HEK293 (cell line): ENCODE data around the gene KBTBD3.

ENCODE experiments used
- CTCF ChIA-PET: fragments of 350-600 bp; formaldehyde crosslinking; extraction: SDS; loops from one replicate; lab custom pipeline; 2021; ENCODE audit warnings: antibody characterized with exemption; lab: Yijun Ruan, JAX
- POLR2A ChIA-PET: fragments of 300-600 bp; formaldehyde crosslinking; extraction: SDS; loops from one replicate; lab custom pipeline; 2020; ENCODE audit warnings: antibody characterized with exemption, inconsistent platforms; lab: Yijun Ruan, JAX
- H3K27ac ChIP-seq: fragments of 200-500 bp; sonication (Bioruptor generic); 2 replicates; pipeline ENCODE4 v1.5.1; 2014; ENCODE audit warnings: low read depth, low read length, control low read depth, inconsistent platforms; ENCODE audit errors: extremely low read depth
- H3K36me3 ChIP-seq, 2 experiments: fragments of 200-500 bp in 1 of 2; sonication (Bioruptor generic) in 1 of 2; 1 replicate in 1 of 2; 2 replicates in 1 of 2; pipeline ENCODE4 v1.5.1; 2014 to 2017; ENCODE audit warnings: inconsistent platforms in 2 of 2, low read length in 2 of 2; ENCODE audit not compliant: control insufficient read depth in 2 of 2, insufficient read depth in 1 of 2
- H3K4me1 ChIP-seq: fragments of 200-500 bp; sonication (Bioruptor generic); 2 replicates; pipeline ENCODE4 v1.5.1; 2014; ENCODE audit warnings: mild to moderate bottlenecking, low read length, inconsistent platforms; ENCODE audit not compliant: control insufficient read depth, insufficient read depth
- H3K4me3 ChIP-seq: 2 replicates; pipeline ENCODE4 v1.5.1; 2011; ENCODE audit warnings: low read depth, mild to moderate bottlenecking, control low read depth, low read length, moderate library complexity
- H3K9me3 ChIP-seq: fragments of 200-500 bp; sonication (Bioruptor generic); 2 replicates; pipeline ENCODE4 v1.5.1; 2014; ENCODE audit warnings: low read depth, low read length, inconsistent platforms; ENCODE audit not compliant: control insufficient read depth, insufficient read depth
- EGR2 ChIP-seq: fragments of 450-650 bp; formaldehyde crosslinking; IDR thresholded peaks from 2 replicates; pipeline ENCODE4 v1.5.1; 2016; ENCODE audit warnings: low read depth, missing biosample characterization, missing genetic modification characterization
- SCRT1 ChIP-seq: fragments of 450-650 bp; formaldehyde crosslinking; IDR thresholded peaks from 2 replicates; pipeline ENCODE4 v1.5.1; 2016; ENCODE audit warnings: missing biosample characterization, missing genetic modification characterization, borderline replicate concordance
- YY2 ChIP-seq: fragments of 450-650 bp; formaldehyde crosslinking; IDR thresholded peaks from 2 replicates; pipeline ENCODE4 v1.5.1; 2016; ENCODE audit warnings: missing biosample characterization, missing genetic modification characterization
- ZBTB20 ChIP-seq: fragments of 450-650 bp; formaldehyde crosslinking; IDR thresholded peaks from 2 replicates; pipeline ENCODE4 v1.5.1; 2016; ENCODE audit warnings: missing biosample characterization, missing genetic modification characterization
- ZBTB21 ChIP-seq: fragments of 450-650 bp; formaldehyde crosslinking; IDR thresholded peaks from 2 replicates; pipeline ENCODE4 v1.5.1; 2017; ENCODE audit warnings: missing biosample characterization, missing genetic modification characterization
- ZBTB8A ChIP-seq: fragments of 450-650 bp; formaldehyde crosslinking; IDR thresholded peaks from 2 replicates; pipeline ENCODE4 v1.5.1; 2016; ENCODE audit warnings: missing biosample characterization, missing genetic modification characterization
- ZNF146 ChIP-seq: fragments of 450-650 bp; formaldehyde crosslinking; IDR thresholded peaks from 2 replicates; pipeline ENCODE4 v1.5.1; 2016; ENCODE audit warnings: missing biosample characterization, missing genetic modification characterization
- ZNF19 ChIP-seq: fragments of 450-650 bp; formaldehyde crosslinking; IDR thresholded peaks from 2 replicates; pipeline ENCODE4; 2016; ENCODE audit warnings: missing biosample characterization, missing genetic modification characterization, low read depth
- ZNF274 ChIP-seq, 2 experiments: fragments of 200-500 bp in 1 of 2; fragments of 450-650 bp in 1 of 2; sonication (Bioruptor generic) in 1 of 2; formaldehyde crosslinking in 1 of 2; IDR thresholded peaks; 2 replicates each; pipeline versions ENCODE4 v1.5.1 to v1.6.1; 2014 to 2016; ENCODE audit warnings: borderline replicate concordance in 1 of 2, inconsistent platforms in 1 of 2, low read length in 1 of 2, missing biosample characterization in 1 of 2, missing genetic modification characterization in 1 of 2
- ZNF311 ChIP-seq: fragments of 450-650 bp; formaldehyde crosslinking; IDR thresholded peaks from 2 replicates; pipeline ENCODE4 v1.5.1; 2017; ENCODE audit warnings: missing biosample characterization, missing genetic modification characterization, borderline replicate concordance
- ZNF324 ChIP-seq: fragments of 450-650 bp; formaldehyde crosslinking; IDR thresholded peaks from 2 replicates; pipeline ENCODE4 v1.5.1; 2016; ENCODE audit warnings: missing biosample characterization, missing genetic modification characterization
- ZNF37A ChIP-seq: fragments of 450-650 bp; IDR thresholded peaks from 2 replicates; pipeline ENCODE4 v1.5.1; 2018; ENCODE audit warnings: missing biosample characterization, missing genetic modification characterization
- ZNF426 ChIP-seq: fragments of 450-650 bp; formaldehyde crosslinking; IDR thresholded peaks from 2 replicates; pipeline ENCODE4 v1.5.1; 2017; ENCODE audit warnings: missing biosample characterization, missing genetic modification characterization, mild to moderate bottlenecking, inconsistent platforms, moderate library complexity
- ZNF792 ChIP-seq: fragments of 450-650 bp; formaldehyde crosslinking; IDR thresholded peaks from 2 replicates; pipeline ENCODE4 v1.5.1; 2016; ENCODE audit warnings: missing biosample characterization, missing genetic modification characterization
- ZSCAN16 ChIP-seq: fragments of 450-650 bp; formaldehyde crosslinking; IDR thresholded peaks from 2 replicates; pipeline ENCODE4 v1.5.1; 2016; ENCODE audit warnings: missing biosample characterization, missing genetic modification characterization
- TF ChIP-seq, protein P1 (sequence below): sonication (generic); formaldehyde crosslinking; IDR thresholded peaks from 2 replicates; pipeline ENCODE4 v1.8.1; 2022; ENCODE audit warnings: mild to moderate bottlenecking, moderate library complexity, missing genetic modification reagents
- TF ChIP-seq, protein P2 (sequence below): fragments of 450-650 bp; formaldehyde crosslinking; IDR thresholded peaks from 2 replicates; pipeline ENCODE4 v1.5.0; 2017; ENCODE audit warnings: missing biosample characterization, missing genetic modification characterization, borderline replicate concordance
- TF ChIP-seq, protein P3 (sequence below): fragments of 450-650 bp; formaldehyde crosslinking; IDR thresholded peaks from 2 replicates; pipeline ENCODE4 v1.5.1; 2016; ENCODE audit warnings: missing biosample characterization, missing genetic modification characterization, borderline replicate concordance
- TF ChIP-seq, protein P4 (sequence below): fragments of 450-650 bp; formaldehyde crosslinking; IDR thresholded peaks from 2 replicates; pipeline ENCODE4 v1.5.1; 2017; ENCODE audit warnings: missing biosample characterization, missing genetic modification characterization

Gene KBTBD3

DNA sequence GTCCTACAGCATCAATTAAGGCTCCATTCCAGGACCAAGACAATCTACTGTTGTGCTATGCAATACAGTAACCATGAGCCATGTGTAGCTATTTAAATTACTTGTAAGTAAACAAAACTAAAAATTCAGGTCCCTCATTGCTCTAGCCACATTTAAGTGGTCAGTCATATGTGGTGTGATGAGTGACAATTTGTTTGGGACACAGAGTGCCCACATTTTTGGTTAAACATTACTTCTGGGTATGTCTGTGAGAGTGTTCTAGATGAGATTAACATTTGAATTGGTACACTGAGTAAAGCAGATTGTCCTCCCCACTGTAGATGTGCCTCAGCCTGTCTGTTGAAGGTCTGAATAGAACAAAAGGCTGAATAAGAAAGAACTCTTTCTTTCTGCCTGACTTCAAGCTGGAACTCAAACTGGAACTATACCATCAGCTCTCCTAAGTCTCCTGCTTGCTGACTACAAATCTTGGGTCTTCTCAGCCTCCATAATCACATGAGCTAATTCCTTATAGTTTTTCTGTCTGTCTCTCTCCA is 15.8 kb downstream of the KBTBD3 start:
- Histone ChIP-seq H3K4me1 (no peaks in the 10 kb centered on the region), H3K27ac (no peak overlapping the region), H3K36me3 (no peaks in the 10 kb centered on the region), H3K4me3 (no peak overlapping the region), H3K9me3 (no peaks in the 10 kb centered on the region)
- ChIA-PET POLR2A (no interaction called here), CTCF (interaction anchor here (0.7 kb wide), 1 partner anchor 806 kb away, joined by 3 read pairs; no protein-coding TSS in a partner anchor)
- TF ChIP-seq SCRT1 (tag by site-specific recombination): no peak
- TF ChIP-seq YY2 (tag by site-specific recombination): no peak
- no peak for TF ChIP-seq ZNF274 (IDR thresholded peaks at IDR 0.05; ENCODE audit: low read length)
- TF ChIP-seq ZNF274 (tag by site-specific recombination; IDR thresholded peaks at IDR 0.05; ENCODE audit: borderline replicate concordance): no peak
- TF ChIP-seq ZNF311: no peak
- no peak for TF ChIP-seq ZNF19
- no peak for TF ChIP-seq ZBTB8A
- no peak for TF ChIP-seq ZNF324 (tag by site-specific recombination)
- TF ChIP-seq, protein P1, sequence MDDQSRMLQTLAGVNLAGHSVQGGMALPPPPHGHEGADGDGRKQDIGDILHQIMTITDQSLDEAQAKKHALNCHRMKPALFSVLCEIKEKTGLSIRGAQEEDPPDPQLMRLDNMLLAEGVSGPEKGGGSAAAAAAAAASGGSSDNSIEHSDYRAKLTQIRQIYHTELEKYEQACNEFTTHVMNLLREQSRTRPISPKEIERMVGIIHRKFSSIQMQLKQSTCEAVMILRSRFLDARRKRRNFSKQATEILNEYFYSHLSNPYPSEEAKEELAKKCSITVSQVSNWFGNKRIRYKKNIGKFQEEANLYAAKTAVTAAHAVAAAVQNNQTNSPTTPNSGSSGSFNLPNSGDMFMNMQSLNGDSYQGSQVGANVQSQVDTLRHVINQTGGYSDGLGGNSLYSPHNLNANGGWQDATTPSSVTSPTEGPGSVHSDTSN (CRISPR knock-in tag): no peak
- no peak for TF ChIP-seq ZBTB21
- TF ChIP-seq, protein P2, sequence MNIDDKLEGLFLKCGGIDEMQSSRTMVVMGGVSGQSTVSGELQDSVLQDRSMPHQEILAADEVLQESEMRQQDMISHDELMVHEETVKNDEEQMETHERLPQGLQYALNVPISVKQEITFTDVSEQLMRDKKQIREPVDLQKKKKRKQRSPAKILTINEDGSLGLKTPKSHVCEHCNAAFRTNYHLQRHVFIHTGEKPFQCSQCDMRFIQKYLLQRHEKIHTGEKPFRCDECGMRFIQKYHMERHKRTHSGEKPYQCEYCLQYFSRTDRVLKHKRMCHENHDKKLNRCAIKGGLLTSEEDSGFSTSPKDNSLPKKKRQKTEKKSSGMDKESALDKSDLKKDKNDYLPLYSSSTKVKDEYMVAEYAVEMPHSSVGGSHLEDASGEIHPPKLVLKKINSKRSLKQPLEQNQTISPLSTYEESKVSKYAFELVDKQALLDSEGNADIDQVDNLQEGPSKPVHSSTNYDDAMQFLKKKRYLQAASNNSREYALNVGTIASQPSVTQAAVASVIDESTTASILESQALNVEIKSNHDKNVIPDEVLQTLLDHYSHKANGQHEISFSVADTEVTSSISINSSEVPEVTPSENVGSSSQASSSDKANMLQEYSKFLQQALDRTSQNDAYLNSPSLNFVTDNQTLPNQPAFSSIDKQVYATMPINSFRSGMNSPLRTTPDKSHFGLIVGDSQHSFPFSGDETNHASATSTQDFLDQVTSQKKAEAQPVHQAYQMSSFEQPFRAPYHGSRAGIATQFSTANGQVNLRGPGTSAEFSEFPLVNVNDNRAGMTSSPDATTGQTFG: no peak
- no peak for TF ChIP-seq ZNF37A (tag by site-specific recombination)
- TF ChIP-seq ZNF426 (tag by site-specific recombination): no peak
- no peak for TF ChIP-seq ZBTB20 (tag by site-specific recombination)
- no peak for TF ChIP-seq ZNF792 (tag by site-specific recombination)
- TF ChIP-seq, protein P3, sequence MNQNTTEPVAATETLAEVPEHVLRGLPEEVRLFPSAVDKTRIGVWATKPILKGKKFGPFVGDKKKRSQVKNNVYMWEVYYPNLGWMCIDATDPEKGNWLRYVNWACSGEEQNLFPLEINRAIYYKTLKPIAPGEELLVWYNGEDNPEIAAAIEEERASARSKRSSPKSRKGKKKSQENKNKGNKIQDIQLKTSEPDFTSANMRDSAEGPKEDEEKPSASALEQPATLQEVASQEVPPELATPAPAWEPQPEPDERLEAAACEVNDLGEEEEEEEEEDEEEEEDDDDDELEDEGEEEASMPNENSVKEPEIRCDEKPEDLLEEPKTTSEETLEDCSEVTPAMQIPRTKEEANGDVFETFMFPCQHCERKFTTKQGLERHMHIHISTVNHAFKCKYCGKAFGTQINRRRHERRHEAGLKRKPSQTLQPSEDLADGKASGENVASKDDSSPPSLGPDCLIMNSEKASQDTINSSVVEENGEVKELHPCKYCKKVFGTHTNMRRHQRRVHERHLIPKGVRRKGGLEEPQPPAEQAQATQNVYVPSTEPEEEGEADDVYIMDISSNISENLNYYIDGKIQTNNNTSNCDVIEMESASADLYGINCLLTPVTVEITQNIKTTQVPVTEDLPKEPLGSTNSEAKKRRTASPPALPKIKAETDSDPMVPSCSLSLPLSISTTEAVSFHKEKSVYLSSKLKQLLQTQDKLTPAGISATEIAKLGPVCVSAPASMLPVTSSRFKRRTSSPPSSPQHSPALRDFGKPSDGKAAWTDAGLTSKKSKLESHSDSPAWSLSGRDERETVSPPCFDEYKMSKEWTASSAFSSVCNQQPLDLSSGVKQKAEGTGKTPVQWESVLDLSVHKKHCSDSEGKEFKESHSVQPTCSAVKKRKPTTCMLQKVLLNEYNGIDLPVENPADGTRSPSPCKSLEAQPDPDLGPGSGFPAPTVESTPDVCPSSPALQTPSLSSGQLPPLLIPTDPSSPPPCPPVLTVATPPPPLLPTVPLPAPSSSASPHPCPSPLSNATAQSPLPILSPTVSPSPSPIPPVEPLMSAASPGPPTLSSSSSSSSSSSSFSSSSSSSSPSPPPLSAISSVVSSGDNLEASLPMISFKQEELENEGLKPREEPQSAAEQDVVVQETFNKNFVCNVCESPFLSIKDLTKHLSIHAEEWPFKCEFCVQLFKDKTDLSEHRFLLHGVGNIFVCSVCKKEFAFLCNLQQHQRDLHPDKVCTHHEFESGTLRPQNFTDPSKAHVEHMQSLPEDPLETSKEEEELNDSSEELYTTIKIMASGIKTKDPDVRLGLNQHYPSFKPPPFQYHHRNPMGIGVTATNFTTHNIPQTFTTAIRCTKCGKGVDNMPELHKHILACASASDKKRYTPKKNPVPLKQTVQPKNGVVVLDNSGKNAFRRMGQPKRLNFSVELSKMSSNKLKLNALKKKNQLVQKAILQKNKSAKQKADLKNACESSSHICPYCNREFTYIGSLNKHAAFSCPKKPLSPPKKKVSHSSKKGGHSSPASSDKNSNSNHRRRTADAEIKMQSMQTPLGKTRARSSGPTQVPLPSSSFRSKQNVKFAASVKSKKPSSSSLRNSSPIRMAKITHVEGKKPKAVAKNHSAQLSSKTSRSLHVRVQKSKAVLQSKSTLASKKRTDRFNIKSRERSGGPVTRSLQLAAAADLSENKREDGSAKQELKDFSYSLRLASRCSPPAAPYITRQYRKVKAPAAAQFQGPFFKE: no peak
- TF ChIP-seq ZNF146 (tag by site-specific recombination): no peak
- no peak for TF ChIP-seq EGR2 (tag by site-specific recombination)
- TF ChIP-seq, protein P4, sequence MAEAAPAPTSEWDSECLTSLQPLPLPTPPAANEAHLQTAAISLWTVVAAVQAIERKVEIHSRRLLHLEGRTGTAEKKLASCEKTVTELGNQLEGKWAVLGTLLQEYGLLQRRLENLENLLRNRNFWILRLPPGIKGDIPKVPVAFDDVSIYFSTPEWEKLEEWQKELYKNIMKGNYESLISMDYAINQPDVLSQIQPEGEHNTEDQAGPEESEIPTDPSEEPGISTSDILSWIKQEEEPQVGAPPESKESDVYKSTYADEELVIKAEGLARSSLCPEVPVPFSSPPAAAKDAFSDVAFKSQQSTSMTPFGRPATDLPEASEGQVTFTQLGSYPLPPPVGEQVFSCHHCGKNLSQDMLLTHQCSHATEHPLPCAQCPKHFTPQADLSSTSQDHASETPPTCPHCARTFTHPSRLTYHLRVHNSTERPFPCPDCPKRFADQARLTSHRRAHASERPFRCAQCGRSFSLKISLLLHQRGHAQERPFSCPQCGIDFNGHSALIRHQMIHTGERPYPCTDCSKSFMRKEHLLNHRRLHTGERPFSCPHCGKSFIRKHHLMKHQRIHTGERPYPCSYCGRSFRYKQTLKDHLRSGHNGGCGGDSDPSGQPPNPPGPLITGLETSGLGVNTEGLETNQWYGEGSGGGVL (tag by site-specific recombination): no peak
- TF ChIP-seq ZSCAN16 (tag by site-specific recombination): no peak
